GM18520 (cell line): ENCODE results near the gene NOTCH1.
"Not testable (repeated sequence)": the region's sequence is repeated elsewhere in the genome, so short reads cannot be mapped to it uniquely, and the experiment has no call there.

Source experiments
- ATAC-seq: cut with Tn5 transposase; IDR thresholded peaks from one replicate; pipeline ENCODE4 v1.9.1; 2021; ENCODE audit not compliant: unreplicated experiment

Gene NOTCH1

GRCh38 chr9:136565715-136566552 lies 20.1 kb upstream of the NOTCH1 start:
- ATAC-seq = no peak

GRCh38 chr9:136565086-136565714 lies 19.4 kb upstream of the NOTCH1 start:
- no peak for ATAC-seq

- ATAC-seq = no peak
These were observed 18.6 kb upstream of the NOTCH1 start for GRCh38 chr9:136564379-136564988.

- ATAC-seq = no peak
These were observed 17.9 kb upstream of the NOTCH1 start for GRCh38 chr9:136563646-136564325.

- ATAC-seq = no peak
These were observed 17.1 kb upstream of the NOTCH1 start for GRCh38 chr9:136562746-136563495.

- ATAC-seq = no peak
These were observed 15.9 kb upstream of the NOTCH1 start for GRCh38 chr9:136561779-136562178.

GRCh38 chr9:136560586-136560985 lies 14.7 kb upstream of the NOTCH1 start:
- ATAC-seq = no peak

GRCh38 chr9:136559371-136559770 lies 13.5 kb upstream of the NOTCH1 start:
- ATAC-seq = not testable (repeated sequence)

- ATAC-seq = not testable (repeated sequence)
These were observed 13.0 kb upstream of the NOTCH1 start for GRCh38 chr9:136558846-136559245.

GRCh38 chr9:136558373-136558772 lies 12.5 kb upstream of the NOTCH1 start:
- ATAC-seq = no peak

- no peak for ATAC-seq
These were observed 11.2 kb upstream of the NOTCH1 start for GRCh38 chr9:136557036-136557435.

GRCh38 chr9:136556166-136556565 lies 10.3 kb upstream of the NOTCH1 start:
- no peak for ATAC-seq

- ATAC-seq = no peak
These were observed 9.0 kb upstream of the NOTCH1 start for GRCh38 chr9:136554870-136555269.

- ATAC-seq = no peak
These were observed 7.7 kb upstream of the NOTCH1 start for GRCh38 chr9:136553581-136553980.

GRCh38 chr9:136552117-136552703 lies 6.4 kb upstream of the NOTCH1 start:
- no peak for ATAC-seq

- ATAC-seq = no peak
These were observed 5.7 kb upstream of the NOTCH1 start for GRCh38 chr9:136551401-136552116.

- no peak for ATAC-seq
These were observed 4.8 kb upstream of the NOTCH1 start for GRCh38 chr9:136550439-136551289.

GRCh38 chr9:136549010-136549980 lies 3.4 kb upstream of the NOTCH1 start:
- no peak for ATAC-seq
